HG02798 (cell line): ENCODE data around the gene CCDC40.

Experiments
- ATAC-seq: cut with Tn5 transposase; IDR thresholded peaks from one replicate; pipeline ENCODE4 v1.9.1; 2021; ENCODE audit warnings: mild to moderate bottlenecking; ENCODE audit not compliant: unreplicated experiment, poor library complexity

The CCDC40 gene

GRCh38 chr17:79997011-79997660 lies 39.3 kb upstream of the CCDC40 start:
- ATAC-seq: no peak

GRCh38 chr17:80000136-80000535 lies 36.3 kb upstream of the CCDC40 start:
- no peak for ATAC-seq

GRCh38 chr17:80000981-80001775 lies 35.3 kb upstream of the CCDC40 start:
- no peak for ATAC-seq

GRCh38 chr17:80002070-80002641 lies 34.3 kb upstream of the CCDC40 start:
- no peak for ATAC-seq

- no peak for ATAC-seq
Observed at GRCh38 chr17:80002690-80003490, 33.6 kb upstream of the CCDC40 start.

GRCh38 chr17:80003969-80004368 lies 32.5 kb upstream of the CCDC40 start:
- no peak for ATAC-seq

- ATAC-seq: no peak
Observed at GRCh38 chr17:80005360-80006338, 30.8 kb upstream of the CCDC40 start.

- no peak for ATAC-seq
Observed at GRCh38 chr17:80006339-80006720, 30.1 kb upstream of the CCDC40 start.

GRCh38 chr17:80006811-80007752 lies 29.4 kb upstream of the CCDC40 start:
- no peak for ATAC-seq

GRCh38 chr17:80007939-80008338 lies 28.5 kb upstream of the CCDC40 start:
- ATAC-seq: no peak

- ATAC-seq: no peak
Observed at GRCh38 chr17:80008383-80008840, 28.0 kb upstream of the CCDC40 start.

- ATAC-seq: no peak
Observed at GRCh38 chr17:80008848-80009247, 27.6 kb upstream of the CCDC40 start.

GRCh38 chr17:80009391-80010282 lies 26.8 kb upstream of the CCDC40 start:
- no peak for ATAC-seq

GRCh38 chr17:80010283-80010858 lies 26.1 kb upstream of the CCDC40 start:
- ATAC-seq: no peak

GRCh38 chr17:80011989-80012555 lies 24.4 kb upstream of the CCDC40 start:
- ATAC-seq: no peak

GRCh38 chr17:80012765-80013741 lies 23.4 kb upstream of the CCDC40 start:
- ATAC-seq: no peak
